Bronchus fibroblast of lung (primary cell): ENCODE results near the gene CCDC144A. TPM values are rescaled to one million over a fixed set of nuclear protein-coding genes. Genes with fewer than 3 reads are reported as not detected.

ENCODE experiments used
- total RNA-seq: library from RNA; depleted of rRNA; stranded (reverse); fragments of >200 nt; gene quantifications from 2 replicates; pipeline ENCODE4 v1.2.3, GENCODE V29; 2015

The CCDC144A gene, protein sequence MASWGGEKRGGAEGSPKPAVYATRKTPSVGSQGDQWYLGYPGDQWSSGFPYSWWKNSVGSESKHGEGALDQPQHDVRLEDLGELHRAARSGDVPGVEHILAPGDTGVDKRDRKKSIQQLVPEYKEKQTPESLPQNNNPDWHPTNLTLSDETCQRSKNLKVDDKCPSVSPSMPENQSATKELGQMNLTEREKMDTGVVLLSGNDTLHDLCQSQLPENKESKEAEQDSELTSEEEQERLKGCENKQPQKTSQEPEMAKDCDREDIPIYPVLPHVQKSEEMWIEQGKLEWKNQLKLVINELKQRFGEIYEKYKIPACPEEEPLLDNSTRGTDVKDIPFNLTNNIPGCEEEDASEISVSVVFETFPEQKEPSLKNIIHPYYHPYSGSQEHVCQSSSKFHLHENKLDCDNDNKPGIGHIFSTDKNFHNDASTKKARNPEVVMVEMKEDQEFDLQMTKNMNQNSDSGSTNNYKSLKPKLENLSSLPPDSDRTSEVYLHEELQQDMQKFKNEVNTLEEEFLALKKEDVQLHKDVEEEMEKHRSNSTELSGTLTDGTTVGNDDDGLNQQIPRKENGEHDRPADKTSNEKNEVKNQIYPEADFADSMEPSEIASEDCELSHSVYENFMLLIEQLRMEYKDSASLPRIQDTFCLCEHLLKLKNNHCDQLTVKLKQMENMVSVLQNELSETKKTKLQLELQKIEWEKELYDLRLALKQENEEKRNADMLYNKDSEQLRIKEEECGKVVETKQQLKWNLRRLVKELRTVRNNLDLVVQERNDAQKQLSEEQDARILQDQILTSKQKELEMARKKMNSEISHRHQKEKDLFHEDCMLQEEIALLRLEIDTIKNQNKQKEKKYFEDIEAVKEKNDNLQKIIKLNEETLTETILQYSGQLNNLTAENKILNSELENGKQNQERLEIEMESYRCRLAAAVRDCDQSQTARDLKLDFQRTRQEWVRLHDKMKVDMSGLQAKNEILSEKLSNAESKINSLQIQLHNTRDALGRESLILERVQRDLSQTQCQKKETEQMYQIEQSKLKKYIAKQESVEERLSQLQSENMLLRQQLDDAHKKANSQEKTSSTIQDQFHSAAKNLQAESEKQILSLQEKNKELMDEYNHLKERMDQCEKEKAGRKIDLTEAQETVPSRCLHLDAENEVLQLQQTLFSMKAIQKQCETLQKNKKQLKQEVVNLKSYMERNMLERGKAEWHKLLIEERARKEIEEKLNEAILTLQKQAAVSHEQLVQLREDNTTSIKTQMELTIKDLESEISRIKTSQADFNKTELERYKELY (N-terminal part only)
- 0.45 and 0.84 TPM in 2 replicates for total RNA-seq

GRCh38 chr17:16689731-16690281, at the start of gene CCDC144A:
Gene CCDC144A, plus strand, starts transcription at chr17:16690241. Its CDS starts 160 bp downstream, at chr17:16690401.

GRCh38 chr17:16653367-16654041, 36.5 kb upstream of the CCDC144A start, which contains the start of gene ZNF624:
Gene ZNF624, minus strand, starts transcription at chr17:16653850.

Other genes with a start within 250 kb of the CCDC144A start
- gene LRRC75A, start 198.0 kb upstream of the CCDC144A start, total RNA-seq, result 0.34 and 0.59 TPM in 2 replicates
- gene ZNF287, start 121.0 kb upstream of the CCDC144A start, total RNA-seq, result 5.7 and 6.2 TPM in 2 replicates
- gene ZNF624, start 36.4 kb upstream of the CCDC144A start, total RNA-seq, result 1.8 and 3.2 TPM in 2 replicates